GM23338 (cell line): ENCODE results near the gene REG4. TPM values are rescaled to one million over a fixed set of nuclear protein-coding genes. Genes with fewer than 3 reads are reported as not detected.

Experiments
- ATAC-seq: fragments of 200-7000 bp; cut with Tn5 transposase; 3 replicates; pipeline ENCODE4 v1.9.1; 2020
- DNase-seq: peaks from one replicate; pipeline ENCODE4 v3.0.0-alpha.2; 2015; ENCODE audit warnings: low spot score
- H2AFZ ChIP-seq: fragments of 200-600 bp; sonication (generic); 2 replicates; pipeline ENCODE4 v1.8.0; 2016; ENCODE audit warnings: antibody characterized with exemption, mild to moderate bottlenecking, moderate library complexity
- H3F3A ChIP-seq: fragments of 200-600 bp; sonication (generic); replicated peaks from 2 replicates; pipeline ENCODE4 v1.8.0; 2017; ENCODE audit warnings: antibody characterized with exemption, mixed run types, low read depth
- H3K27ac ChIP-seq: fragments of 200-600 bp; sonication (generic); 2 replicates; pipeline ENCODE4 v1.6.1; 2016; ENCODE audit warnings: low read depth
- H3K27me3 ChIP-seq: fragments of 200-600 bp; sonication (generic); 2 replicates; pipeline ENCODE4 v1.8.0; 2016; ENCODE audit warnings: mild to moderate bottlenecking, mixed run types, moderate library complexity; ENCODE audit not compliant: insufficient read depth
- H3K36me3 ChIP-seq: fragments of 200-600 bp; sonication (generic); 2 replicates; pipeline ENCODE4 v1.8.0; 2016; ENCODE audit warnings: mild to moderate bottlenecking; ENCODE audit not compliant: insufficient read depth
- H3K4me1 ChIP-seq: fragments of 200-600 bp; sonication (generic); 2 replicates; pipeline ENCODE4 v1.8.0; 2016; ENCODE audit warnings: mild to moderate bottlenecking, moderate library complexity; ENCODE audit not compliant: insufficient read depth
- H3K4me2 ChIP-seq: fragments of 200-600 bp; sonication (generic); 2 replicates; pipeline ENCODE4 v1.7.1; 2017; ENCODE audit warnings: mixed run types
- H3K4me3 ChIP-seq: fragments of 200-600 bp; sonication (generic); 2 replicates; pipeline ENCODE4 v1.6.1; 2016; ENCODE audit warnings: mixed run types
- H3K79me2 ChIP-seq: fragments of 200-600 bp; sonication (generic); replicated peaks from 2 replicates; pipeline ENCODE4 v1.8.0; 2017; ENCODE audit warnings: mild to moderate bottlenecking; ENCODE audit not compliant: insufficient read depth
- H3K9me2 ChIP-seq: fragments of 200-600 bp; sonication (generic); 2 replicates; pipeline ENCODE4 v1.8.0; 2017; ENCODE audit not compliant: insufficient read depth
- H4K20me1 ChIP-seq: fragments of 200-600 bp; sonication (generic); replicated peaks from 2 replicates; pipeline ENCODE4 v1.8.0; 2017; ENCODE audit warnings: mild to moderate bottlenecking; ENCODE audit not compliant: insufficient read depth
- H3K27ac Mint-ChIP-seq: 2 replicates; pipeline ENCODE4 v1.8.0; 2020; ENCODE audit warnings: inconsistent platforms, mild to moderate bottlenecking, moderate library complexity, mixed read lengths
- H3K27me3 Mint-ChIP-seq: 3 replicates; pipeline ENCODE4 v1.8.0; 2022; ENCODE audit warnings: low read depth, mild to moderate bottlenecking, moderate library complexity, mixed read lengths, inconsistent platforms; ENCODE audit not compliant: insufficient read depth, poor library complexity
- H3K36me3 Mint-ChIP-seq: 3 replicates; pipeline ENCODE4 v1.8.0; 2021; ENCODE audit warnings: low read depth, mild to moderate bottlenecking, inconsistent platforms, moderate library complexity, mixed read lengths
- H3K4me1 Mint-ChIP-seq: 3 replicates; pipeline ENCODE4 v1.8.0; 2020; ENCODE audit warnings: mild to moderate bottlenecking, inconsistent platforms, mixed read lengths
- H3K4me3 Mint-ChIP-seq: 3 replicates; pipeline ENCODE4 v1.8.0; 2021; ENCODE audit warnings: moderate library complexity, mild to moderate bottlenecking, inconsistent platforms, mixed read lengths
- H3K9me3 Mint-ChIP-seq: 3 replicates; pipeline ENCODE4 v1.8.0; 2020; ENCODE audit warnings: moderate library complexity, mild to moderate bottlenecking, inconsistent platforms, mixed read lengths
- CTCF ChIP-seq, 2 experiments: fragments of 200-600 bp in 1 of 2; sonication (generic) in 1 of 2; conservative IDR thresholded peaks; 2 replicates each; pipeline versions ENCODE4 v1.5.1 to v1.6.1; 2016 to 2017; ENCODE audit warnings: antibody characterized with exemption in 2 of 2, low read depth in 2 of 2, mild to moderate bottlenecking in 2 of 2, moderate library complexity in 1 of 2
- NANOG ChIP-seq: IDR thresholded peaks from 2 replicates; pipeline ENCODE4 v1.6.1; 2016; ENCODE audit warnings: antibody characterized with exemption, borderline replicate concordance
- POLR2AphosphoS5 ChIP-seq: IDR thresholded peaks from 2 replicates; pipeline ENCODE4 v1.6.1; 2016; ENCODE audit warnings: antibody characterized with exemption, low read depth
- REST ChIP-seq: IDR thresholded peaks from one replicate; pipeline ENCODE4 v1.6.1; 2018; ENCODE audit warnings: antibody characterized with exemption; ENCODE audit not compliant: unreplicated experiment
- ZNF331 ChIP-seq: fragments of 250-450 bp; sonication (Bioruptor Pico); IDR thresholded peaks from 2 replicates; pipeline ENCODE4 v1.5.0; 2020; ENCODE audit warnings: low read depth, mild to moderate bottlenecking, moderate library complexity
- polyA plus RNA-seq: library from polyadenylated mRNA; unstranded; fragments of >200 nt; fragmentation: Nextera tagmentation; extraction: Ambion mirVana; gene quantifications from 2 replicates; pipeline ENCODE4 v1.2.1, GENCODE V29; 2016
- total RNA-seq: library from RNA; depleted of rRNA; stranded (reverse); fragments of >200 nt; shearing (Covaris generic); gene quantifications from 2 replicates; pipeline ENCODE4 v1.2.3, GENCODE V29; 2014

The REG4 gene
- total and polyA plus RNA-seq, 2 experiments from 2014 or later: not detected

GRCh38 chr1:119762409-119762808, 48.9 kb downstream of the REG4 start (continued):
- no peak for TF ChIP-seq CTCF (conservative IDR thresholded peaks at IDR 0.05; ENCODE audit: low read depth in 2 of 2)
- TF ChIP-seq ZNF331: no peak
- TF ChIP-seq POLR2AphosphoS5: no peak

- TF ChIP-seq REST (no peak), NANOG (no peak), CTCF (conservative IDR thresholded peaks at IDR 0.05; ENCODE audit: low read depth in 2 of 2) (no peak)
- Mint-ChIP-seq H3K4me3 (no peak overlapping the region), H3K27ac (no peak overlapping the region), H3K36me3 (no peaks in the 10 kb centered on the region), H3K9me3 (no peaks in the 10 kb centered on the region), H3K27me3 (peaks cover 3% of the 10 kb centered on the region), H3K4me1 (peaks cover 10% of the 10 kb centered on the region; the same call in 2 of the 3 replicates)
- peaks cover 2% of the 10 kb centered on the region; the same call in 1 of the 2 replicates for H3K9me2 ChIP-seq
- no peak overlapping the region for H3K4me2 ChIP-seq
- H4K20me1 ChIP-seq: no peaks in the 10 kb centered on the region
- DNase-seq (no peak), ATAC-seq (no peak)
- H3K4me3 ChIP-seq: no peak overlapping the region
- no peaks in the 10 kb centered on the region for H3K79me2 ChIP-seq
- H2AFZ ChIP-seq: no peak overlapping the region
- no peaks in the 10 kb centered on the region for H3K27me3 ChIP-seq
- H3K4me1 ChIP-seq: peaks cover 4% of the 10 kb centered on the region
- no peaks in the 10 kb centered on the region for H3K36me3 ChIP-seq
- H3F3A ChIP-seq: no peaks in the 10 kb centered on the region
- H3K27ac ChIP-seq: no peak overlapping the region
Observed at GRCh38 chr1:119758584-119758983, 52.7 kb downstream of the REG4 start.

GRCh38 chr1:119752592-119752991, 58.7 kb downstream of the REG4 start:
- Histone ChIP-seq H3K36me3 (no peaks in the 10 kb centered on the region), H3F3A (no peaks in the 10 kb centered on the region), H3K27me3 (no peaks in the 10 kb centered on the region), H3K79me2 (no peaks in the 10 kb centered on the region), H3K9me2 (peaks cover 4% of the 10 kb centered on the region; the same call in 1 of the 2 replicates), H2AFZ (no peak overlapping the region), H4K20me1 (no peaks in the 10 kb centered on the region), H3K4me1 (peaks cover 4% of the 10 kb centered on the region; the same call in 1 of the 2 replicates), H3K4me3 (no peak overlapping the region), H3K4me2 (no peak overlapping the region), H3K27ac (no peak overlapping the region)
- H3K27ac Mint-ChIP-seq: no peak overlapping the region
- DNase-seq: no peak
- no peaks in the 10 kb centered on the region for H3K9me3 Mint-ChIP-seq
- H3K4me3 Mint-ChIP-seq: no peak overlapping the region
- ATAC-seq: no peak
- peaks cover 10% of the 10 kb centered on the region for H3K4me1 Mint-ChIP-seq
- TF ChIP-seq POLR2AphosphoS5 (no peak), REST (no peak)
- H3K27me3 Mint-ChIP-seq: peaks cover 6% of the 10 kb centered on the region
- no peaks in the 10 kb centered on the region for H3K36me3 Mint-ChIP-seq
